K562 (cell line): Measurements from ENCODE around the gene BECN2. TPM values are rescaled to one million over a fixed set of nuclear protein-coding genes. Genes with fewer than 3 reads are reported as not detected.

Experiments used
- CHD7 ChIP-seq: fragments of 200-600 bp; sonication (generic); IDR thresholded peaks from one replicate; pipeline ENCODE4 v1.6.1; 2012; ENCODE audit warnings: mild to moderate bottlenecking, low read depth, low read length, inconsistent platforms
- EGR1 ChIP-seq: fragments of 450-650 bp; conservative IDR thresholded peaks from 2 replicates; pipeline ENCODE4 v1.6.1; 2017; ENCODE audit warnings: mild to moderate bottlenecking
- FOSL1 ChIP-seq: fragments of 200-800 bp; sonication (Bioruptor generic); conservative IDR thresholded peaks from 2 replicates; pipeline ENCODE4 v1.6.1; 2016; ENCODE audit warnings: missing genetic modification characterization, missing compliant biosample characterization
- HMG20A ChIP-seq: fragments of 450-650 bp; formaldehyde crosslinking; conservative IDR thresholded peaks from 2 replicates; pipeline ENCODE4 v1.4.0; 2020; ENCODE audit warnings: mild to moderate bottlenecking, mixed read lengths
- POLR3G ChIP-seq: IDR thresholded peaks from 2 replicates; pipeline ENCODE4 v1.6.1; 2011; ENCODE audit not compliant: insufficient read length, insufficient replicate concordance; ENCODE audit errors: extremely low read depth
- polyA plus RNA-seq, 8 experiments: library from polyadenylated mRNA; depleted of rRNA in 4 of 8; stranded (reverse) in 5 of 8; unstranded in 3 of 8; fragments of >200 nt; fragmentation: Nextera tagmentation in 2 of 8; fragmentation: Illumina TruSeq in 1 of 8; extraction: Ambion mirVana in 2 of 8; extraction: Trizol in 1 of 8; gene quantifications; 2 replicates each; pipeline versions ENCODE4 v1.2.1 to v1.2.3, GENCODE V29; 2011 to 2014; ENCODE audit warnings: inconsistent platforms in 1 of 8, missing spikeins in 1 of 8
- total RNA-seq, 7 experiments: library from RNA; depleted of rRNA in 6 of 7; stranded (reverse); fragments of >200 nt in 6 of 7; fragmentation: Illumina TruSeq in 2 of 7; extraction: Trizol in 2 of 7; gene quantifications; 2 replicates each; pipeline versions ENCODE4 v1.2.1 to v1.2.3, GENCODE V29; 2011 to 2021; ENCODE audit warnings: low replicate concordance in 1 of 7
- TF ChIP-seq, protein P1 (sequence below): fragments of 250-450 bp; sonication (Bioruptor Pico); IDR thresholded peaks from 2 replicates; pipeline ENCODE4 v1.5.0; 2022; ENCODE audit warnings: mild to moderate bottlenecking

BECN2 gene
- total and polyA plus RNA-seq, 9 of the 15 experiments (the other 6 are each of a cell fraction or from before 2014, with no cell fraction given), result not detected

- TF ChIP-seq CHD7, result no peak
- TF ChIP-seq EGR1, result 0 out of 2 replicates have a peak, but pooled peaks have one; percentile 11
- TF ChIP-seq HMG20A (CRISPR knock-in tag), result no peak
- TF ChIP-seq POLR3G, result no peak
- TF ChIP-seq, protein P1, sequence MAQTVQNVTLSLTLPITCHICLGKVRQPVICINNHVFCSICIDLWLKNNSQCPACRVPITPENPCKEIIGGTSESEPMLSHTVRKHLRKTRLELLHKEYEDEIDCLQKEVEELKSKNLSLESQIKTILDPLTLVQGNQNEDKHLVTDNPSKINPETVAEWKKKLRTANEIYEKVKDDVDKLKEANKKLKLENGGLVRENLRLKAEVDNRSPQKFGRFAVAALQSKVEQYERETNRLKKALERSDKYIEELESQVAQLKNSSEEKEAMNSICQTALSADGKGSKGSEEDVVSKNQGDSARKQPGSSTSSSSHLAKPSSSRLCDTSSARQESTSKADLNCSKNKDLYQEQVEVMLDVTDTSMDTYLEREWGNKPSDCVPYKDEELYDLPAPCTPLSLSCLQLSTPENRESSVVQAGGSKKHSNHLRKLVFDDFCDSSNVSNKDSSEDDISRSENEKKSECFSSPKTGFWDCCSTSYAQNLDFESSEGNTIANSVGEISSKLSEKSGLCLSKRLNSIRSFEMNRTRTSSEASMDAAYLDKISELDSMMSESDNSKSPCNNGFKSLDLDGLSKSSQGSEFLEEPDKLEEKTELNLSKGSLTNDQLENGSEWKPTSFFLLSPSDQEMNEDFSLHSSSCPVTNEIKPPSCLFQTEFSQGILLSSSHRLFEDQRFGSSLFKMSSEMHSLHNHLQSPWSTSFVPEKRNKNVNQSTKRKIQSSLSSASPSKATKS (CRISPR knock-in tag), result no peak
- TF ChIP-seq FOSL1 (tag), result peak; percentile 83
These were observed 40.9 kb downstream of the BECN2 start (continued) for GRCh38 chr1:241998412-241998921.
